H9 (cell line): ENCODE data around the gene PDE4C. TPM values are rescaled to one million over a fixed set of nuclear protein-coding genes. Genes with fewer than 3 reads are reported as not detected.

Experiments used
- DNase-seq: peaks from one replicate; pipeline ENCODE4 v3.0.0-alpha.2; 2017
- H2AFZ ChIP-seq: one replicate; pipeline ENCODE4 v1.6.1; 2013; ENCODE audit warnings: mild to moderate bottlenecking, low read length, control low read depth, moderate library complexity
- H2AK5ac ChIP-seq: 2 replicates; pipeline ENCODE4 v1.6.1; 2013; ENCODE audit warnings: low read length, control low read depth, mixed read lengths; ENCODE audit not compliant: insufficient read length
- H2BK120ac ChIP-seq: one replicate; pipeline ENCODE4 v1.6.1; 2013; ENCODE audit warnings: low read depth, mild to moderate bottlenecking, low read length, control low read depth, inconsistent platforms; ENCODE audit not compliant: poor library complexity, severe bottlenecking
- H2BK12ac ChIP-seq: 2 replicates; pipeline ENCODE4 v1.6.1; 2013; ENCODE audit warnings: low read length, control low read depth, mixed read lengths, low read depth; ENCODE audit not compliant: insufficient read length
- H2BK15ac ChIP-seq: 2 replicates; pipeline ENCODE4 v1.6.1; 2013; ENCODE audit warnings: low read depth, low read length, control low read depth
- H2BK20ac ChIP-seq: one replicate; pipeline ENCODE4 v1.6.1; 2013; ENCODE audit warnings: low read depth, mild to moderate bottlenecking, low read length, control low read depth, inconsistent platforms; ENCODE audit not compliant: poor library complexity, severe bottlenecking
- H2BK5ac ChIP-seq: 2 replicates; pipeline ENCODE4 v1.6.1; 2013; ENCODE audit warnings: low read length, control low read depth, mixed read lengths; ENCODE audit not compliant: insufficient read length
- H3K14ac ChIP-seq: 2 replicates; pipeline ENCODE4 v1.6.1; 2013; ENCODE audit warnings: low read length, control low read depth; ENCODE audit not compliant: insufficient read depth
- H3K18ac ChIP-seq: 2 replicates; pipeline ENCODE4 v1.6.1; 2013; ENCODE audit warnings: low read depth, mild to moderate bottlenecking, mixed read lengths, low read length, control low read depth; ENCODE audit not compliant: insufficient read length
- H3K23ac ChIP-seq: 2 replicates; pipeline ENCODE4 v1.6.1; 2013; ENCODE audit warnings: low read length, control low read depth, mixed read lengths, low read depth; ENCODE audit not compliant: insufficient read length
- H3K23me2 ChIP-seq: 2 replicates; pipeline ENCODE4 v1.6.1; 2013; ENCODE audit warnings: low read depth, mild to moderate bottlenecking, mixed read lengths, low read length, control low read depth; ENCODE audit not compliant: insufficient read length, poor library complexity, severe bottlenecking
- H3K27ac ChIP-seq: 2 replicates; pipeline ENCODE4 v1.5.1; 2013; ENCODE audit warnings: low read length, control low read depth, mixed read lengths, low read depth; ENCODE audit not compliant: insufficient read length
- H3K27me3 ChIP-seq: 2 replicates; pipeline ENCODE4 v1.6.1; 2013; ENCODE audit warnings: low read length, control low read depth, inconsistent platforms; ENCODE audit not compliant: insufficient read depth
- H3K4ac ChIP-seq: 2 replicates; pipeline ENCODE4 v1.6.1; 2013; ENCODE audit warnings: low read depth, mild to moderate bottlenecking, control low read depth, inconsistent platforms, low read length, moderate library complexity
- H3K4me1 ChIP-seq: 2 replicates; pipeline ENCODE4 v1.6.1; 2013; ENCODE audit warnings: low read length, control low read depth, inconsistent platforms; ENCODE audit not compliant: insufficient read depth
- H3K4me2 ChIP-seq: 2 replicates; pipeline ENCODE4 v1.6.1; 2013; ENCODE audit warnings: low read length, control low read depth, mixed read lengths; ENCODE audit not compliant: insufficient read length, insufficient read depth
- H3K56ac ChIP-seq: 2 replicates; pipeline ENCODE4 v1.6.1; 2013; ENCODE audit warnings: low read depth, mild to moderate bottlenecking, mixed read lengths, low read length, control low read depth; ENCODE audit not compliant: insufficient read length
- H3K79me1 ChIP-seq: 2 replicates; pipeline ENCODE4 v1.6.1; 2013; ENCODE audit warnings: low read depth, mild to moderate bottlenecking, moderate library complexity, low read length, control low read depth, inconsistent platforms; ENCODE audit not compliant: insufficient read depth, poor library complexity, severe bottlenecking
- H3K79me2 ChIP-seq: 2 replicates; pipeline ENCODE4 v1.6.1; 2013; ENCODE audit warnings: low read length, control low read depth, inconsistent platforms; ENCODE audit not compliant: insufficient read depth
- H3K9ac ChIP-seq: 2 replicates; pipeline ENCODE4 v1.6.1; 2013; ENCODE audit warnings: low read length, control low read depth, mixed read lengths; ENCODE audit not compliant: insufficient read length; ENCODE audit errors: extremely low read depth
- H3K9me3 ChIP-seq: one replicate; pipeline ENCODE4 v1.6.1; 2013; ENCODE audit warnings: low read depth, low read length, inconsistent platforms; ENCODE audit not compliant: control insufficient read depth
- H3T11ph ChIP-seq: one replicate; pipeline ENCODE4 v1.6.1; 2013; ENCODE audit warnings: mild to moderate bottlenecking, low read length, control low read depth, inconsistent platforms
- H4K20me1 ChIP-seq: one replicate; pipeline ENCODE4 v1.6.1; 2013; ENCODE audit not compliant: control insufficient read depth, insufficient read length, insufficient read depth
- H4K5ac ChIP-seq: 2 replicates; pipeline ENCODE4 v1.6.1; 2013; ENCODE audit warnings: low read depth, mild to moderate bottlenecking, mixed read lengths, low read length, control low read depth; ENCODE audit not compliant: insufficient read length
- H4K8ac ChIP-seq: replicated peaks from 2 replicates; pipeline ENCODE4 v1.6.1; 2013; ENCODE audit warnings: low read length, control low read depth, mixed read lengths, low read depth; ENCODE audit not compliant: insufficient read length
- H4K91ac ChIP-seq: 2 replicates; pipeline ENCODE4 v1.6.1; 2013; ENCODE audit warnings: low read depth, mild to moderate bottlenecking, moderate library complexity, mixed read lengths, low read length, control low read depth; ENCODE audit not compliant: insufficient read length
- H3K27ac Mint-ChIP-seq, 3 experiments: 2 replicates in 2 of 3; 3 replicates in 1 of 3; pipeline ENCODE4 v1.8.0; 2020 to 2021; ENCODE audit warnings: mixed read lengths in 3 of 3, mild to moderate bottlenecking in 1 of 3, moderate library complexity in 1 of 3
- H3K27me3 Mint-ChIP-seq: 2 replicates; pipeline ENCODE4 v1.8.0; 2021; ENCODE audit warnings: low read depth, mild to moderate bottlenecking, moderate library complexity, mixed read lengths
- H3K36me3 Mint-ChIP-seq, 3 experiments: 2 replicates in 2 of 3; 3 replicates in 1 of 3; pipeline ENCODE4 v1.8.0; 2020 to 2021; ENCODE audit warnings: low read depth in 3 of 3, mixed read lengths in 3 of 3; ENCODE audit not compliant: insufficient read depth in 1 of 3
- H3K4me1 Mint-ChIP-seq, 2 experiments: 2 replicates each; pipeline ENCODE4 v1.8.0; 2020; ENCODE audit warnings: mixed read lengths in 2 of 2
- H3K4me3 Mint-ChIP-seq, 2 experiments: 2 replicates in 1 of 2; 3 replicates in 1 of 2; pipeline ENCODE4 v1.8.0; 2020 to 2021; ENCODE audit warnings: mild to moderate bottlenecking in 2 of 2, mixed read lengths in 2 of 2, moderate library complexity in 1 of 2
- H3K9me3 Mint-ChIP-seq, 2 experiments: 2 replicates in 1 of 2; 3 replicates in 1 of 2; pipeline ENCODE4 v1.8.0; 2020; ENCODE audit warnings: mild to moderate bottlenecking in 2 of 2, mixed read lengths in 2 of 2, moderate library complexity in 1 of 2
- CTCF ChIP-seq: fragments of 200-600 bp; sonication (generic); conservative IDR thresholded peaks from 3 replicates; pipeline ENCODE4 v1.8.0; 2021; ENCODE audit warnings: antibody characterized with exemption, mild to moderate bottlenecking
- WGBS: extraction: QIAGEN DNeasy Blood & Tissue Kit; methylation state at CpG from one replicate; pipeline ENCODE4 v1.1.7; 2013; ENCODE audit warnings: missing lambda C conversion rate, low lambda C conversion rate, mixed read lengths; ENCODE audit not compliant: insufficient read length; ENCODE audit errors: extremely low coverage; 5-methylcytosine and 5-hydroxymethylcytosine counted together
- total RNA-seq: library from RNA; stranded (reverse); gene quantifications from 2 replicates; pipeline ENCODE4 v1.2.1, GENCODE V29; 2021

The PDE4C gene
- total RNA-seq, 1 experiment from 2014 or later: 1.8 TPM

GRCh38 chr19:18252370-18252717, 26.1 kb upstream of the PDE4C start:
- Histone ChIP-seq H3K79me1 (no peaks in the 10 kb centered on the region), H4K8ac (no peak overlapping the region), H3K56ac (no peak overlapping the region), H3K23ac (no peak overlapping the region), H4K20me1 (peaks cover 3% of the 10 kb centered on the region), H3K27ac (no peak overlapping the region), H3K79me2 (no peaks in the 10 kb centered on the region), H3K23me2 (peaks cover 4% of the 10 kb centered on the region), H2AFZ (no peak overlapping the region), H4K91ac (no peak overlapping the region), H2BK5ac (no peak overlapping the region), H2BK15ac (no peak overlapping the region), H3T11ph (no peak overlapping the region), H3K18ac (no peak overlapping the region), H3K27me3 (no peaks in the 10 kb centered on the region), H4K5ac (no peak overlapping the region), H3K4me1 (no peaks in the 10 kb centered on the region), H2BK120ac (no peak overlapping the region), H3K9me3 (no peaks in the 10 kb centered on the region), H3K4me2 (no peak overlapping the region), H3K4ac (no peak overlapping the region), H2BK12ac (no peak overlapping the region), H2AK5ac (no peak overlapping the region), H3K14ac (no peak overlapping the region), H2BK20ac (no peak overlapping the region), H3K9ac (no peak overlapping the region)
- peaks cover 20 to 30% of the 10 kb centered on the region in 2 experiments for H3K4me1 Mint-ChIP-seq
- H3K4me3 Mint-ChIP-seq: peak overlapping the region in 1 of 2 experiments; percentile 49; a peak in 2 of 5 replicates
- no peaks in the 10 kb centered on the region for H3K9me3 Mint-ChIP-seq
- H3K27me3 Mint-ChIP-seq: peaks cover 17% of the 10 kb centered on the region
- DNase-seq: no peak
- WGBS: no CpG with 5 or more reads among the region's 7 CpGs
- no peaks in the 10 kb centered on the region for H3K36me3 Mint-ChIP-seq
- no peak for TF ChIP-seq CTCF
- no peak overlapping the region; a peak in 1 of 7 replicates for H3K27ac Mint-ChIP-seq
